A549 (cell line): ENCODE results near the gene MFAP1. TPM values are rescaled to one million over a fixed set of nuclear protein-coding genes. Genes with fewer than 3 reads are reported as not detected.

Source experiments
- ATAC-seq, 2 experiments: fragments of 200-7000 bp in 1 of 2; fragments of >200 bp in 1 of 2; cut with Nextera tagmentation in 1 of 2; cut with Tn5 transposase in 1 of 2; 3 replicates each; pipeline versions ENCODE4 v1.8.0 to v1.9.1; 2018 to 2020; ENCODE audit warnings: mild to moderate bottlenecking in 1 of 2, moderate library complexity in 1 of 2
- CTCF ChIA-PET: fragments of 300-600 bp; sonication (Branson Sonifier 250); formaldehyde crosslinking; extraction: SDS; loops from one replicate; lab custom pipeline; 2021; ENCODE audit warnings: antibody characterized with exemption, inconsistent platforms; lab: Yijun Ruan, JAX
- POLR2A ChIA-PET: fragments of 350-600 bp; formaldehyde crosslinking; extraction: SDS; loops from one replicate; lab custom pipeline; 2021; ENCODE audit warnings: antibody characterized with exemption, inconsistent platforms; lab: Yijun Ruan, JAX
- DNase-seq, 2 experiments: peaks; one replicate each; pipeline versions ENCODE4 v3.0.0 to v3.0.0-alpha.2; 2011 to 2016; ENCODE audit warnings: low read depth in 1 of 2, low spot score in 1 of 2
- FAIRE-seq: peaks from 2 replicates; lab custom pipeline; 2011; peaks lifted over from hg19 to GRCh38; lab: Jason Lieb, UNC
- H3K27ac ChIP-seq, 2 experiments: fragments of >200 bp; sonication (Bioruptor Twin); formaldehyde crosslinking; 3 replicates each; pipeline ENCODE4 v1.5.1; 2016 to 2017
- H3K4me1 ChIP-seq: fragments of >200 bp; sonication (Bioruptor Twin); formaldehyde crosslinking; 3 replicates; pipeline ENCODE4 v1.6.1; 2016
- H3K4me2 ChIP-seq: fragments of >200 bp; sonication (Bioruptor Twin); formaldehyde crosslinking; 3 replicates; pipeline ENCODE4 v1.6.1; 2016
- H3K4me3 ChIP-seq: fragments of >200 bp; sonication (Bioruptor Twin); formaldehyde crosslinking; 3 replicates; pipeline ENCODE4 v1.5.1; 2016
- H3K9me3 ChIP-seq: fragments of >200 bp; sonication (Bioruptor Twin); formaldehyde crosslinking; 3 replicates; pipeline ENCODE4 v1.6.1; 2016
- ATOH8 ChIP-seq: fragments of 250-450 bp; sonication (Bioruptor Pico); IDR thresholded peaks from 2 replicates; pipeline ENCODE4 v1.5.0; 2020; ENCODE audit warnings: low read depth, mild to moderate bottlenecking, moderate library complexity
- EHF ChIP-seq: fragments of 250-450 bp; sonication (Bioruptor Pico); IDR thresholded peaks from 2 replicates; pipeline ENCODE4 v1.5.0; 2020; ENCODE audit warnings: mild to moderate bottlenecking
- EHMT2 ChIP-seq: fragments of 200-600 bp; sonication (generic); IDR thresholded peaks from 2 replicates; pipeline ENCODE4 v1.6.1; 2016; ENCODE audit warnings: antibody characterized with exemption, low read depth, mild to moderate bottlenecking, moderate library complexity
- FOSL2 ChIP-seq, 2 experiments: fragments of 450-650 bp in 1 of 2; fragments of >200 bp in 1 of 2; sonication (Bioruptor Twin) in 1 of 2; formaldehyde crosslinking; IDR thresholded peaks; 2 replicates each; pipeline versions ENCODE4 v1.5.0 to v1.6.1; 2016 to 2020; ENCODE audit warnings: mild to moderate bottlenecking in 1 of 2, moderate library complexity in 1 of 2
- HES2 ChIP-seq: fragments of >200 bp; sonication (Bioruptor Twin); formaldehyde crosslinking; IDR thresholded peaks from 2 replicates; pipeline ENCODE4 v1.6.1; 2016
- HOXB5 ChIP-seq: fragments of 250-450 bp; sonication (Bioruptor Pico); IDR thresholded peaks from 2 replicates; pipeline ENCODE4 v1.5.0; 2020; ENCODE audit warnings: mild to moderate bottlenecking, moderate library complexity
- JUN ChIP-seq, 2 experiments: fragments of >200 bp; sonication (Bioruptor Twin); formaldehyde crosslinking; IDR thresholded peaks; 2 replicates in 1 of 2; 3 replicates in 1 of 2; pipeline ENCODE4 v1.6.1; 2016 to 2017
- MAZ ChIP-seq: fragments of 150-350 bp; IDR thresholded peaks from 2 replicates; pipeline ENCODE4 v1.6.1; 2014; ENCODE audit warnings: antibody characterized with exemption, low read depth, low read length, borderline replicate concordance
- NR3C1 ChIP-seq: fragments of >200 bp; sonication (Bioruptor Twin); formaldehyde crosslinking; IDR thresholded peaks from 3 replicates; pipeline ENCODE4 v1.6.1; 2017
- POLR2A ChIP-seq: IDR thresholded peaks from 2 replicates; pipeline ENCODE4 v1.6.1; 2012; ENCODE audit warnings: mild to moderate bottlenecking, low read length
- RARB ChIP-seq: fragments of 250-450 bp; sonication (Bioruptor Pico); IDR thresholded peaks from 2 replicates; pipeline ENCODE4 v1.8.0; 2021; ENCODE audit warnings: mild to moderate bottlenecking, moderate library complexity
- REST ChIP-seq: fragments of 200-600 bp; sonication (generic); IDR thresholded peaks from 2 replicates; pipeline ENCODE4 v1.6.1; 2016; ENCODE audit warnings: antibody characterized with exemption, mild to moderate bottlenecking, moderate library complexity
- RFX5 ChIP-seq: fragments of 450-650 bp; IDR thresholded peaks from 2 replicates; pipeline ENCODE4 v1.7.1; 2014; ENCODE audit warnings: antibody characterized with exemption, mild to moderate bottlenecking, moderate library complexity
- RNF2 ChIP-seq: fragments of 200-600 bp; sonication (generic); IDR thresholded peaks from 2 replicates; pipeline ENCODE4 v1.6.1; 2016; ENCODE audit warnings: low read depth, mild to moderate bottlenecking, antibody characterized with exemption, moderate library complexity, borderline replicate concordance
- SMC3 ChIP-seq: fragments of >200 bp; sonication (Bioruptor Twin); formaldehyde crosslinking; IDR thresholded peaks from 3 replicates; pipeline ENCODE4 v1.6.1; 2018; ENCODE audit warnings: inconsistent platforms
- TP53 ChIP-seq: fragments of 250-450 bp; sonication (Bioruptor Pico); IDR thresholded peaks from 2 replicates; pipeline ENCODE4 v1.5.0; 2021; ENCODE audit warnings: mild to moderate bottlenecking, moderate library complexity
- ZC3H11A ChIP-seq: fragments of 450-650 bp; IDR thresholded peaks from 2 replicates; pipeline ENCODE4 v1.6.1; 2014; ENCODE audit warnings: antibody characterized with exemption, mild to moderate bottlenecking
- ZNF302 ChIP-seq: fragments of 250-450 bp; sonication (Bioruptor Pico); IDR thresholded peaks from 2 replicates; pipeline ENCODE4 v1.9.0; 2021; ENCODE audit warnings: inconsistent platforms, mild to moderate bottlenecking, moderate library complexity
- WGBS: methylation state at CpG from one replicate; pipeline ENCODE4 v1.1.6; 2017; ENCODE audit errors: missing lambda C conversion rate; 5-methylcytosine and 5-hydroxymethylcytosine counted together
- polyA plus RNA-seq, 4 experiments: library from polyadenylated mRNA; depleted of rRNA in 3 of 4; stranded (reverse); fragments of >200 nt; fragmentation: RNase III in 1 of 4; extraction: RNeasy Plus Mini Kit Qiagen cat#74134 plus additional on column Dnase treatment in 1 of 4; gene quantifications; 2 replicates in 3 of 4; 3 replicates in 1 of 4; pipeline ENCODE4 v1.2.3, GENCODE V29; 2011 to 2017

The MFAP1 gene
- polyA plus RNA-seq, 2 of the 4 experiments (the other 2 are of a cell fraction) = 31.7 to 40.3 TPM

- ChIA-PET CTCF (interaction anchor here (0.7 to 3.3 kb wide), 4 partner anchors 10 to 39 kb away, joined by 3 to 11 read pairs (median 4); partner anchors contain the start of gene ELL3), POLR2A (interaction anchor here (0.6 to 0.9 kb wide), 2 partner anchors 28 to 30 kb away, joined by 3 to 6 read pairs; partner anchors contain the start of gene MFAP1)
- no peak for ATAC-seq
- Histone ChIP-seq H3K4me3 (no peak overlapping the region), H3K9me3 (no peaks in the 10 kb centered on the region), H3K27ac (no peak overlapping the region), H3K4me2 (peak overlapping the region; percentile 88; the same call in 1 of the 3 replicates), H3K4me1 (peaks cover 28% of the 10 kb centered on the region; the same call in 2 of the 3 replicates)
- TF ChIP-seq REST = peak; percentile 32; the same call in 1 of the 2 replicates
- no peak for TF ChIP-seq JUN (IDR thresholded peaks at IDR 0.05)
- TF ChIP-seq MAZ = no peak
- FAIRE-seq = no peak
- DNase-seq = no peak
- 93% methylated on average over 9 of the region's 9 CpGs for WGBS
Observed at GRCh38 chr15:43794269-43795037, 30.0 kb downstream of the MFAP1 start.

GRCh38 chr15:43793647-43794046, 30.8 kb downstream of the MFAP1 start:
- ChIA-PET CTCF (interaction anchor here (6.5 kb wide), 1 partner anchor 16 kb away, joined by 47 read pairs; the partner anchor contains the start of gene ELL3), POLR2A (no interaction called here)
- H3K9me3 ChIP-seq = no peaks in the 10 kb centered on the region
- FAIRE-seq (no peak), ATAC-seq (no peak), DNase-seq (no peak)
- peak overlapping the region; percentile 100 for H3K4me3 ChIP-seq
- H3K27ac ChIP-seq = peak overlapping the region; percentile 97 to 100; a peak in 4 of 6 replicates
- TF ChIP-seq RNF2 (no peak), SMC3 (no peak), TP53 (CRISPR knock-in tag) (no peak), EHMT2 (no peak), HOXB5 (no peak), EHF (no peak), ATOH8 (CRISPR knock-in tag) (no peak), POLR2A (no peak), HES2 (no peak), NR3C1 (no peak), ZNF302 (CRISPR knock-in tag) (no peak), FOSL2 (IDR thresholded peaks at IDR 0.05) (no peak), FOSL2 (CRISPR knock-in tag; IDR thresholded peaks at IDR 0.05) (no peak), ZC3H11A (no peak), JUN (IDR thresholded peaks at IDR 0.05) (no peak), RFX5 (no peak), RARB (CRISPR knock-in tag) (no peak)
- H3K4me1 ChIP-seq = peaks cover 23% of the 10 kb centered on the region; the same call in 2 of the 3 replicates
- peak overlapping the region; percentile 88 for H3K4me2 ChIP-seq
- 90% methylated on average over 10 of the region's 10 CpGs for WGBS
